PFSK-1 (cell line): ENCODE data around the gene CYYR1.

Experiments used
- FOXP2 ChIP-seq: optimal IDR thresholded peaks from 2 replicates; pipeline ENCODE3; 2011; ENCODE audit warnings: borderline replicate concordance, control low read depth, inconsistent platforms; ENCODE audit not compliant: insufficient read depth; ENCODE audit errors: extremely low read length, extremely low read depth
- POLR2AphosphoS5 ChIP-seq: IDR thresholded peaks from 2 replicates; pipeline ENCODE4 v1.6.1; 2012; ENCODE audit warnings: low read depth, mild to moderate bottlenecking, control low read depth, low read length, moderate library complexity
- SIN3A ChIP-seq: IDR thresholded peaks from 2 replicates; pipeline ENCODE4 v1.6.1; 2012; ENCODE audit warnings: mild to moderate bottlenecking, low read length, moderate library complexity, borderline replicate concordance; ENCODE audit not compliant: insufficient read depth
- TAF1 ChIP-seq: IDR thresholded peaks from 2 replicates; pipeline ENCODE4 v1.6.1; 2012; ENCODE audit warnings: low read length, control low read depth, borderline replicate concordance; ENCODE audit not compliant: insufficient read depth
- TF ChIP-seq, protein P1 (sequence below), 2 experiments: IDR thresholded peaks; 2 replicates each; pipeline versions ENCODE4 v1.6.1 to v1.8.0; 2011 to 2012; ENCODE audit warnings: low read depth in 2 of 2, low read length in 2 of 2, control low read depth in 1 of 2, inconsistent platforms in 1 of 2, mild to moderate bottlenecking in 1 of 2, moderate library complexity in 1 of 2; ENCODE audit not compliant: insufficient read depth in 1 of 2

CYYR1 gene

DNA sequence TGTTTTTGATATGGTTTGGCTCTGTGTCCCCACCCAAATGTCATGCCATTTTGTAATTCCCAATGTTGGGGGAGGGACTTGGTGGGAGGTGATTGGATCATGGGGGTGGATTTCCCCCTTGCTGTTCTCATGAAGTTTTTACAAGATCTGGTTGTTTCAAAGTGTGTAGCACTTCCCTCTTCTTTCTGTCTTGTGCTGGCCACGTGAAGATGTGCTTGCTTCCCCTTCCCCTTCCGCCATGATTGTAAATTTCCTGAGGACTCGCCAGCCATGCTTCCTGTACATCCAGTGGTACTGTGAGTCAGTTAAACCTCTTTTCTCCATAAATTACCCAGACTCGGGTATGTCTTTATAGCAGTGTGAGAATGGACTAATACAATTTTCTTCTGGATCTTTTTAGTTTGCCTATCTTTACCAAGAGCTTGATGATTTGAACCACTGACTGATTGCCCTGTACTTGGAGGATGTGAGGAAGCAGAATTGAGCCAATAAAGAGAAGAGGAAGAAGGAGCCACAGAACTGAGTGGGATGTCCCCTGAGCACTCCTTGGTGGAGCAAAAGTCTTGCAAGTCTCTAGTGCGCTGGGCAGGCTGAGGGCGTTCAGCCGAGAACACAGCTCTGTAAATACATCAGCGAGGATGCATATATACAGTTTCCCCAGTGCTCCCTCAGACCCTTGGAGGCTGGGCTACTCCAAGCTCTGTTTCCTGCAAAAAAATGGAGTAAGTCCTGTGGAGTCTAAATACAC is 102.6 kb downstream of the CYYR1 start:
- TF ChIP-seq FOXP2 (no peak), POLR2AphosphoS5 (no peak), TAF1 (no peak), SIN3A (no peak)
- TF ChIP-seq, protein P1, sequence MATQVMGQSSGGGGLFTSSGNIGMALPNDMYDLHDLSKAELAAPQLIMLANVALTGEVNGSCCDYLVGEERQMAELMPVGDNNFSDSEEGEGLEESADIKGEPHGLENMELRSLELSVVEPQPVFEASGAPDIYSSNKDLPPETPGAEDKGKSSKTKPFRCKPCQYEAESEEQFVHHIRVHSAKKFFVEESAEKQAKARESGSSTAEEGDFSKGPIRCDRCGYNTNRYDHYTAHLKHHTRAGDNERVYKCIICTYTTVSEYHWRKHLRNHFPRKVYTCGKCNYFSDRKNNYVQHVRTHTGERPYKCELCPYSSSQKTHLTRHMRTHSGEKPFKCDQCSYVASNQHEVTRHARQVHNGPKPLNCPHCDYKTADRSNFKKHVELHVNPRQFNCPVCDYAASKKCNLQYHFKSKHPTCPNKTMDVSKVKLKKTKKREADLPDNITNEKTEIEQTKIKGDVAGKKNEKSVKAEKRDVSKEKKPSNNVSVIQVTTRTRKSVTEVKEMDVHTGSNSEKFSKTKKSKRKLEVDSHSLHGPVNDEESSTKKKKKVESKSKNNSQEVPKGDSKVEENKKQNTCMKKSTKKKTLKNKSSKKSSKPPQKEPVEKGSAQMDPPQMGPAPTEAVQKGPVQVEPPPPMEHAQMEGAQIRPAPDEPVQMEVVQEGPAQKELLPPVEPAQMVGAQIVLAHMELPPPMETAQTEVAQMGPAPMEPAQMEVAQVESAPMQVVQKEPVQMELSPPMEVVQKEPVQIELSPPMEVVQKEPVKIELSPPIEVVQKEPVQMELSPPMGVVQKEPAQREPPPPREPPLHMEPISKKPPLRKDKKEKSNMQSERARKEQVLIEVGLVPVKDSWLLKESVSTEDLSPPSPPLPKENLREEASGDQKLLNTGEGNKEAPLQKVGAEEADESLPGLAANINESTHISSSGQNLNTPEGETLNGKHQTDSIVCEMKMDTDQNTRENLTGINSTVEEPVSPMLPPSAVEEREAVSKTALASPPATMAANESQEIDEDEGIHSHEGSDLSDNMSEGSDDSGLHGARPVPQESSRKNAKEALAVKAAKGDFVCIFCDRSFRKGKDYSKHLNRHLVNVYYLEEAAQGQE (IDR thresholded peaks at IDR 0.05; ENCODE audit: insufficient read depth in 1 of 2, low read depth in 2 of 2, low read length in 2 of 2) = no peak

DNA sequence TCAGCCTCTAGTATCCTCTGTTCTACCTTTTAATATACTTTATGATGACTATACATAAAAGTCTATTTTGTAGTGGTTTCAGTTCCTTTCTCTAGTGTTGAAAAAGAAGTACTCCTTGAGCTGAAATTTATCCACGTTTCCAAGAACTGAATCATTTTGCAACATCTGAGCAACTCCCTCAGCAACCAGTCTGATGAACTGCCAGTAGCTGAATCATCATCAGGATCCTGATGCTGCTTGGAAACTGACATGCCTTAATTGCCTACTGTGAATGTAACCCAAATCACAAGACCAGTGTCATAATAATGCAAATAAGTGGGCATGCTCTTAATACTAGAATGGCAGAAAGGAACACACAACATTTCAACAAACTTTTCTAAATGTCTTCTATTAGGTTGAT is 103.3 kb downstream of the CYYR1 start:
- TF ChIP-seq FOXP2 (no peak), TAF1 (no peak), POLR2AphosphoS5 (no peak), SIN3A (no peak)
- TF ChIP-seq, protein P1 (IDR thresholded peaks at IDR 0.05; ENCODE audit: insufficient read depth in 1 of 2, low read depth in 2 of 2, low read length in 2 of 2) = no peak

- no peak for TF ChIP-seq FOXP2
- TF ChIP-seq, protein P1 (IDR thresholded peaks at IDR 0.05; ENCODE audit: insufficient read depth in 1 of 2, low read depth in 2 of 2, low read length in 2 of 2) = no peak
- no peak for TF ChIP-seq TAF1
- TF ChIP-seq POLR2AphosphoS5 = no peak
- TF ChIP-seq SIN3A = no peak
These were observed 107.2 kb downstream of the CYYR1 start for GRCh38 chr21:26465916-26466315.

GRCh38 chr21:26461500-26461899 is 111.6 kb downstream of the CYYR1 start:
- TF ChIP-seq FOXP2 (no peak), POLR2AphosphoS5 (no peak), SIN3A (no peak), TAF1 (no peak)
- TF ChIP-seq, protein P1 (IDR thresholded peaks at IDR 0.05; ENCODE audit: insufficient read depth in 1 of 2, low read depth in 2 of 2, low read length in 2 of 2) = no peak

DNA sequence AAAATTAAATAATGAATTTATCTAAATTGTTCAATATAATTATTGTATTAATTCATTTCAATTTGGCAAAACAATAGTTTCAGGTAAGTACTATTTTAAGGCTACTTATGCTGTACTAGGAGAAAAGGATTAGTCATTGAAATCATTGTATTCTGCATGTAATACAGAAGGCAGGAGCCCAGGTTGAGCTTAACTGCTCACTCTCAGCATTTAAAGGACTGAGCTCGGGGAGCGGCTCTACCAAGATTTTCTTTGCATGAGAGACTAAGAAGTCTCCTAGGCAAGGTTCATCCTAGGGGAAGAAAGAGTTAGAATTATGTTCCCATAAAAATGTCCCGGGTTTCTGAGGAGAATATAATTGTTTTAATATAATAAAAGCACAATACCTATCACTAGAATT is 112.5 kb downstream of the CYYR1 start:
- TF ChIP-seq SIN3A (no peak), POLR2AphosphoS5 (no peak), FOXP2 (no peak), TAF1 (no peak)
- TF ChIP-seq, protein P1 (IDR thresholded peaks at IDR 0.05; ENCODE audit: insufficient read depth in 1 of 2, low read depth in 2 of 2, low read length in 2 of 2) = no peak
